Smooth muscle cell (in vitro differentiated cells): ENCODE results near the gene ENPEP. TPM values are rescaled to one million over a fixed set of nuclear protein-coding genes. Genes with fewer than 3 reads are reported as not detected.

Source experiments
- DNase-seq: peaks from one replicate; lab custom pipeline; 2025; ENCODE audit not compliant: unreplicated experiment; lab: John Stamatoyannopoulos, UW
- H2AFZ ChIP-seq: fragments of 200-600 bp; sonication (generic); 2 replicates; pipeline ENCODE4 v1.6.0; 2016; ENCODE audit warnings: antibody characterized with exemption, low read depth, mild to moderate bottlenecking
- H3F3A ChIP-seq: fragments of 200-600 bp; sonication (generic); 2 replicates; pipeline ENCODE4 v1.6.0; 2017; ENCODE audit warnings: antibody characterized with exemption, low read depth
- H3K27ac ChIP-seq: fragments of 200-600 bp; sonication (generic); 2 replicates; pipeline ENCODE4 v1.5.1; 2016; ENCODE audit warnings: low read depth, mild to moderate bottlenecking
- H3K27me3 ChIP-seq: fragments of 200-600 bp; sonication (generic); 2 replicates; pipeline ENCODE4 v1.6.1; 2016; ENCODE audit warnings: low read depth, mild to moderate bottlenecking
- H3K36me3 ChIP-seq: fragments of 200-600 bp; sonication (generic); 2 replicates; pipeline ENCODE4 v1.5.1; 2016; ENCODE audit warnings: low read depth
- H3K4me1 ChIP-seq: fragments of 200-600 bp; sonication (generic); 2 replicates; pipeline ENCODE4 v1.5.1; 2016; ENCODE audit warnings: low read depth
- H3K4me2 ChIP-seq: fragments of 200-600 bp; sonication (generic); 2 replicates; pipeline ENCODE4 v1.6.0; 2016; ENCODE audit warnings: mild to moderate bottlenecking
- H3K4me3 ChIP-seq: fragments of 200-600 bp; sonication (generic); 2 replicates; pipeline ENCODE4 v1.5.1; 2016; ENCODE audit warnings: mild to moderate bottlenecking
- H3K79me2 ChIP-seq: fragments of 200-600 bp; sonication (generic); 2 replicates; pipeline ENCODE4 v1.6.0; 2016; ENCODE audit warnings: low read depth, mild to moderate bottlenecking
- H3K9ac ChIP-seq: fragments of 200-600 bp; sonication (generic); 2 replicates; pipeline ENCODE4 v1.6.0; 2016; ENCODE audit warnings: low read depth
- H3K9me3 ChIP-seq: fragments of 200-600 bp; sonication (generic); replicated peaks from 2 replicates; pipeline ENCODE4 v1.5.1; 2016; ENCODE audit warnings: low read depth
- H4K20me1 ChIP-seq: fragments of 200-600 bp; sonication (generic); 2 replicates; pipeline ENCODE4 v1.6.0; 2016; ENCODE audit warnings: low read depth
- WGBS: methylation state at CpG from one replicate; pipeline ENCODE4 v1.1.7; 2016; ENCODE audit warnings: low lambda C conversion rate; 5-methylcytosine and 5-hydroxymethylcytosine counted together
- polyA plus RNA-seq: library from polyadenylated mRNA; unstranded; fragments of >200 nt; fragmentation: Nextera tagmentation; extraction: Ambion mirVana; gene quantifications from 2 replicates; pipeline ENCODE4 v1.2.1, GENCODE V29; 2016
- total RNA-seq: library from RNA; depleted of rRNA; stranded (reverse); fragments of >200 nt; gene quantifications from 2 replicates; pipeline ENCODE4 v1.2.3, GENCODE V29; 2014
- TF ChIP-seq, protein P1 (sequence below): fragments of 200-600 bp; sonication (generic); IDR thresholded peaks from 2 replicates; pipeline ENCODE4 v1.5.1; 2017; ENCODE audit warnings: borderline replicate concordance, mild to moderate bottlenecking, antibody characterized with exemption; ENCODE audit not compliant: insufficient read depth, poor library complexity, severe bottlenecking

Gene ENPEP
- total and polyA plus RNA-seq, 2 experiments from 2014 or later = 3.8 to 6.5 TPM

DNA sequence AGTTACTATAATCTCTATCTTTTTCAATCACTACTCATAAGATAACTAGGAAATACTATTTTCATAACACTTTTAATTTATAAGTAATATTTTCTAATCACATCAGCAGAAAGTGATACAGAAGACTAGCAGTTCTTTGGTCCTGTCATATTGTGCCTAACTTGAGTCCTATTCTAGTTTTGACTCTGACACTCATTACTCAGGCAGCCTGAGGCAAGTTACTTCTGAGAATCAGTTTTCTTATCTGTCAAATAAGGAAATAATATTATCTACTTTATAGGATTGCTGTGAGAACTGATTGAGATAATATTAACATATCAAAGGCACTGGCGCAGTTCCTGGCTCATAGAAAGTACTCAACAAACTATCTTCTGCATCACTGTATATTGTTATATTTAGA, 129.1 kb downstream of the ENPEP start:
- TF ChIP-seq, protein P1, sequence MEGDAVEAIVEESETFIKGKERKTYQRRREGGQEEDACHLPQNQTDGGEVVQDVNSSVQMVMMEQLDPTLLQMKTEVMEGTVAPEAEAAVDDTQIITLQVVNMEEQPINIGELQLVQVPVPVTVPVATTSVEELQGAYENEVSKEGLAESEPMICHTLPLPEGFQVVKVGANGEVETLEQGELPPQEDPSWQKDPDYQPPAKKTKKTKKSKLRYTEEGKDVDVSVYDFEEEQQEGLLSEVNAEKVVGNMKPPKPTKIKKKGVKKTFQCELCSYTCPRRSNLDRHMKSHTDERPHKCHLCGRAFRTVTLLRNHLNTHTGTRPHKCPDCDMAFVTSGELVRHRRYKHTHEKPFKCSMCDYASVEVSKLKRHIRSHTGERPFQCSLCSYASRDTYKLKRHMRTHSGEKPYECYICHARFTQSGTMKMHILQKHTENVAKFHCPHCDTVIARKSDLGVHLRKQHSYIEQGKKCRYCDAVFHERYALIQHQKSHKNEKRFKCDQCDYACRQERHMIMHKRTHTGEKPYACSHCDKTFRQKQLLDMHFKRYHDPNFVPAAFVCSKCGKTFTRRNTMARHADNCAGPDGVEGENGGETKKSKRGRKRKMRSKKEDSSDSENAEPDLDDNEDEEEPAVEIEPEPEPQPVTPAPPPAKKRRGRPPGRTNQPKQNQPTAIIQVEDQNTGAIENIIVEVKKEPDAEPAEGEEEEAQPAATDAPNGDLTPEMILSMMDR = no peak
- H3K4me2 ChIP-seq = no peak overlapping the region
- 90% methylated on average over 1 of the region's 1 CpG for WGBS

DNA sequence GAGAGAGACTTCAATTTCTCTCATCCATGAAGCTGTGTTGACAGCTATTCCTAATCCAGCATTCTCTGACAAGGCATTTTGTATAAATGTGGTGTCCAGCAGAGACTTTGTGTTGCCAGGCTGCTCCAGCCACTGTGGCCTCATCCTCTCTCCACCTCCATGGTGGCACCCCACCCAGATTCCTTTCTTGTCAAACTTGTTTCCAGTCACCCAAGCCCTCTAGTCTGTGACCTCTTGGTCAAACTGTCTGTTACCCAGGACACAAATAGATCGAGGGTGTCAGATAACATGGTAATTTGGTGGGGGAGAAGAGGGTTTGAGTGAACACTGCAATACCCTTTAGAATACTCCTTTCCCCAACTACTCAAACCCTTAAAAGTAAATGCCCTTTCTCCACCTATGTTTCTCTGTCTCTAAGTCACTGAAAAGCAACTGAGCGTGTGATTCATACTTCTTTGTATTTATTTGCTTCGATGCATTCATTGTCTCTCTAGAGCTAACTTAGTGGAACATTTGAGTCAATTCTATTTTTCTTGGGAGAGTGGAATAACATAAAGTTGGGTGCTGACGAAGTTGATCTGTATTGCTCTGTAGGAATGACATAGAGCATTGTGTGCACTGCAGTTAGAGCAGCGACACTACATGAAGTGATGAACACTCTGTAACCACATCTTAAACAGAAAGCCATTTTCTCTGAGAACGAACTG, 133.2 kb downstream of the ENPEP start:
- H3F3A ChIP-seq = peaks cover 3% of the 10 kb centered on the region
- 37% methylated on average over 6 of the region's 6 CpGs for WGBS
- H3K36me3 ChIP-seq = no peaks in the 10 kb centered on the region
- no peaks in the 10 kb centered on the region for H3K9me3 ChIP-seq
- no peak overlapping the region for H3K4me3 ChIP-seq
- H4K20me1 ChIP-seq = no peaks in the 10 kb centered on the region
- no peaks in the 10 kb centered on the region for H3K27me3 ChIP-seq
- peak overlapping the region; percentile 52 for H3K4me2 ChIP-seq
- H3K9ac ChIP-seq = no peak overlapping the region
- H3K4me1 ChIP-seq = peaks cover 18% of the 10 kb centered on the region
- DNase-seq = no peak
- H3K27ac ChIP-seq = peak overlapping the region; percentile 57
- TF ChIP-seq, protein P1 = no peak
- H2AFZ ChIP-seq = no peak overlapping the region
- peaks cover 70% of the 10 kb centered on the region for H3K79me2 ChIP-seq

More for the DNA sequence above, 129.1 kb downstream of the ENPEP start:
- no peak overlapping the region for H2AFZ ChIP-seq
- no peaks in the 10 kb centered on the region for H3K36me3 ChIP-seq
- H3F3A ChIP-seq = peaks cover 3% of the 10 kb centered on the region
- no peak overlapping the region for H3K4me3 ChIP-seq
- H3K79me2 ChIP-seq = peaks cover 44% of the 10 kb centered on the region
- H3K27ac ChIP-seq = no peak overlapping the region
- no peaks in the 10 kb centered on the region for H3K9me3 ChIP-seq
- no peaks in the 10 kb centered on the region for H4K20me1 ChIP-seq
- H3K27me3 ChIP-seq = no peaks in the 10 kb centered on the region
- DNase-seq = no peak
- H3K9ac ChIP-seq = no peak overlapping the region
- H3K4me1 ChIP-seq = peaks cover 17% of the 10 kb centered on the region

DNA sequence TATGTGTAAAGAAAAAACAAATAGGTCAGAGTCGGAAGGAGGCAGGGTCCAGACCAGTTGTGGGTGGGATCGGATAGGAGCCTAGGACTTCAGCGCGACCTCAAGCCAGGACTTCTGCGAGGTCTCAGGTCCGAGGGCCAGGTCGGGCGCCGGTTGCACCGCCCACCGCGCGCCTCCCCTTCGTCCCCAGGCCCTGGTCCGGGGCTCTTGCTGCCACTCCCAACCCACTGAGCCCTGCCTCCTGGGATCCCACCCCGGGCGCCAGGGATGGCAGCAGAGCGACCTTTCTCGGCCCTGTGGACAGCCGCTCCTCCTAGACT, 134.6 kb downstream of the ENPEP start:
- TF ChIP-seq, protein P1 = no peak
- H3K36me3 ChIP-seq = no peaks in the 10 kb centered on the region
- no peak overlapping the region for H3K4me3 ChIP-seq
- no peak overlapping the region for H2AFZ ChIP-seq
- 86% methylated on average over 20 of the region's 20 CpGs for WGBS
- H3K27me3 ChIP-seq = no peaks in the 10 kb centered on the region
- peaks cover 82% of the 10 kb centered on the region for H3K79me2 ChIP-seq
- no peak overlapping the region for H3K27ac ChIP-seq
- H3K4me1 ChIP-seq = peaks cover 24% of the 10 kb centered on the region
- DNase-seq = no peak
- H3K9me3 ChIP-seq = no peaks in the 10 kb centered on the region
- H4K20me1 ChIP-seq = no peaks in the 10 kb centered on the region
- no peak overlapping the region for H3K9ac ChIP-seq
- no peak overlapping the region for H3K4me2 ChIP-seq
- H3F3A ChIP-seq = peaks cover 4% of the 10 kb centered on the region
